HEK293 (cell line): ENCODE measurements around the gene GPSM1.

Experiments used
- CTCF ChIA-PET: fragments of 350-600 bp; formaldehyde crosslinking; extraction: SDS; loops from one replicate; lab custom pipeline; 2021; ENCODE audit warnings: antibody characterized with exemption; lab: Yijun Ruan, JAX
- POLR2A ChIA-PET: fragments of 300-600 bp; formaldehyde crosslinking; extraction: SDS; loops from one replicate; lab custom pipeline; 2020; ENCODE audit warnings: antibody characterized with exemption, inconsistent platforms; lab: Yijun Ruan, JAX
- H3K27ac ChIP-seq: fragments of 200-500 bp; sonication (Bioruptor generic); 2 replicates; pipeline ENCODE4 v1.5.1; 2014; ENCODE audit warnings: low read depth, low read length, control low read depth, inconsistent platforms; ENCODE audit errors: extremely low read depth
- H3K36me3 ChIP-seq, 2 experiments: fragments of 200-500 bp in 1 of 2; sonication (Bioruptor generic) in 1 of 2; 1 replicate in 1 of 2; 2 replicates in 1 of 2; pipeline ENCODE4 v1.5.1; 2014 to 2017; ENCODE audit warnings: inconsistent platforms in 2 of 2, low read length in 2 of 2; ENCODE audit not compliant: control insufficient read depth in 2 of 2, insufficient read depth in 1 of 2
- H3K4me1 ChIP-seq: fragments of 200-500 bp; sonication (Bioruptor generic); 2 replicates; pipeline ENCODE4 v1.5.1; 2014; ENCODE audit warnings: mild to moderate bottlenecking, low read length, inconsistent platforms; ENCODE audit not compliant: control insufficient read depth, insufficient read depth
- H3K4me3 ChIP-seq: 2 replicates; pipeline ENCODE4 v1.5.1; 2011; ENCODE audit warnings: low read depth, mild to moderate bottlenecking, control low read depth, low read length, moderate library complexity
- H3K9me3 ChIP-seq: fragments of 200-500 bp; sonication (Bioruptor generic); 2 replicates; pipeline ENCODE4 v1.5.1; 2014; ENCODE audit warnings: low read depth, low read length, inconsistent platforms; ENCODE audit not compliant: control insufficient read depth, insufficient read depth
- EGR2 ChIP-seq: fragments of 450-650 bp; formaldehyde crosslinking; IDR thresholded peaks from 2 replicates; pipeline ENCODE4 v1.5.1; 2016; ENCODE audit warnings: low read depth, missing biosample characterization, missing genetic modification characterization
- KLF10 ChIP-seq: fragments of 450-650 bp; IDR thresholded peaks from 2 replicates; pipeline ENCODE4 v1.5.1; 2018; ENCODE audit warnings: missing biosample characterization, mild to moderate bottlenecking, missing genetic modification characterization
- KLF7 ChIP-seq: fragments of 450-650 bp; formaldehyde crosslinking; IDR thresholded peaks from 2 replicates; pipeline ENCODE4 v1.5.1; 2016; ENCODE audit warnings: missing biosample characterization, missing genetic modification characterization, borderline replicate concordance
- PRDM1 ChIP-seq: fragments of 450-650 bp; formaldehyde crosslinking; IDR thresholded peaks from 2 replicates; pipeline ENCODE4; 2016; ENCODE audit warnings: missing biosample characterization, missing genetic modification characterization
- SETDB1 ChIP-seq: IDR thresholded peaks from one replicate; pipeline ENCODE4 v1.6.1; 2017; ENCODE audit warnings: mild to moderate bottlenecking, low read length, moderate library complexity, mixed read lengths; ENCODE audit not compliant: insufficient read length
- ZBTB17 ChIP-seq: fragments of 450-650 bp; formaldehyde crosslinking; IDR thresholded peaks from 2 replicates; pipeline ENCODE4 v1.5.1; 2016; ENCODE audit warnings: missing biosample characterization, missing genetic modification characterization
- ZEB2 ChIP-seq: fragments of 450-650 bp; formaldehyde crosslinking; IDR thresholded peaks from 2 replicates; pipeline ENCODE4 v1.5.1; 2016; ENCODE audit warnings: missing biosample characterization, missing genetic modification characterization
- ZNF10 ChIP-seq: fragments of 450-650 bp; formaldehyde crosslinking; IDR thresholded peaks from 2 replicates; pipeline ENCODE4 v1.5.1; 2017; ENCODE audit warnings: missing biosample characterization, missing genetic modification characterization
- ZNF138 ChIP-seq: fragments of 450-650 bp; formaldehyde crosslinking; IDR thresholded peaks from 2 replicates; pipeline ENCODE4 v1.5.1; 2016; ENCODE audit warnings: missing biosample characterization, missing genetic modification characterization, borderline replicate concordance
- ZNF174 ChIP-seq: fragments of 450-650 bp; formaldehyde crosslinking; IDR thresholded peaks from 2 replicates; pipeline ENCODE4 v1.5.0; 2017; ENCODE audit warnings: missing biosample characterization, mild to moderate bottlenecking, missing genetic modification characterization
- ZNF2 ChIP-seq: fragments of 450-650 bp; formaldehyde crosslinking; IDR thresholded peaks from 2 replicates; pipeline ENCODE4 v1.5.1; 2016; ENCODE audit warnings: missing biosample characterization, missing genetic modification characterization
- ZNF248 ChIP-seq: fragments of 450-650 bp; formaldehyde crosslinking; IDR thresholded peaks from 2 replicates; pipeline ENCODE4 v1.5.1; 2017; ENCODE audit warnings: missing biosample characterization, missing genetic modification characterization
- ZNF416 ChIP-seq: fragments of 450-650 bp; formaldehyde crosslinking; IDR thresholded peaks from 2 replicates; pipeline ENCODE4 v1.5.1; 2016; ENCODE audit warnings: missing biosample characterization, missing genetic modification characterization
- ZNF521 ChIP-seq: fragments of 450-650 bp; formaldehyde crosslinking; IDR thresholded peaks from 2 replicates; pipeline ENCODE4 v1.5.1; 2017; ENCODE audit warnings: missing biosample characterization, mild to moderate bottlenecking, missing genetic modification characterization
- ZNF610 ChIP-seq: fragments of 450-650 bp; formaldehyde crosslinking; IDR thresholded peaks from 2 replicates; pipeline ENCODE4 v1.5.1; 2016; ENCODE audit warnings: missing biosample characterization, missing genetic modification characterization, borderline replicate concordance
- ZNF677 ChIP-seq: fragments of 450-650 bp; IDR thresholded peaks from 2 replicates; pipeline ENCODE4 v1.5.0; 2018; ENCODE audit warnings: missing biosample characterization, mild to moderate bottlenecking, missing genetic modification characterization, moderate library complexity
- ZNF792 ChIP-seq: fragments of 450-650 bp; formaldehyde crosslinking; IDR thresholded peaks from 2 replicates; pipeline ENCODE4 v1.5.1; 2016; ENCODE audit warnings: missing biosample characterization, missing genetic modification characterization
- ZSCAN16 ChIP-seq: fragments of 450-650 bp; formaldehyde crosslinking; IDR thresholded peaks from 2 replicates; pipeline ENCODE4 v1.5.1; 2016; ENCODE audit warnings: missing biosample characterization, missing genetic modification characterization
- TF ChIP-seq, protein P1 (sequence below): fragments of 450-650 bp; formaldehyde crosslinking; conservative IDR thresholded peaks from 2 replicates; pipeline ENCODE4 v1.5.1; 2016; ENCODE audit warnings: low read depth, missing biosample characterization, missing genetic modification characterization
- TF ChIP-seq, protein P2 (sequence below): fragments of 450-650 bp; formaldehyde crosslinking; IDR thresholded peaks from 2 replicates; pipeline ENCODE4 v1.5.1; 2016; ENCODE audit warnings: missing biosample characterization, missing genetic modification characterization
- TF ChIP-seq, protein P3 (sequence below): fragments of 450-650 bp; formaldehyde crosslinking; IDR thresholded peaks from 2 replicates; pipeline ENCODE4 v1.5.1; 2016; ENCODE audit warnings: missing biosample characterization, missing genetic modification characterization
- TF ChIP-seq, protein P4 (sequence below): fragments of 450-650 bp; formaldehyde crosslinking; IDR thresholded peaks from 2 replicates; pipeline ENCODE4 v1.5.1; 2016; ENCODE audit warnings: missing biosample characterization, missing genetic modification characterization
- TF ChIP-seq, protein P5 (sequence below): fragments of 450-650 bp; formaldehyde crosslinking; IDR thresholded peaks from 2 replicates; pipeline ENCODE4 v1.5.1; 2016; ENCODE audit warnings: missing biosample characterization, missing genetic modification characterization
- TF ChIP-seq, protein P6 (sequence below): fragments of 450-650 bp; formaldehyde crosslinking; IDR thresholded peaks from 2 replicates; pipeline ENCODE4 v1.5.1; 2016; ENCODE audit warnings: missing biosample characterization, missing genetic modification characterization

The GPSM1 gene

DNA sequence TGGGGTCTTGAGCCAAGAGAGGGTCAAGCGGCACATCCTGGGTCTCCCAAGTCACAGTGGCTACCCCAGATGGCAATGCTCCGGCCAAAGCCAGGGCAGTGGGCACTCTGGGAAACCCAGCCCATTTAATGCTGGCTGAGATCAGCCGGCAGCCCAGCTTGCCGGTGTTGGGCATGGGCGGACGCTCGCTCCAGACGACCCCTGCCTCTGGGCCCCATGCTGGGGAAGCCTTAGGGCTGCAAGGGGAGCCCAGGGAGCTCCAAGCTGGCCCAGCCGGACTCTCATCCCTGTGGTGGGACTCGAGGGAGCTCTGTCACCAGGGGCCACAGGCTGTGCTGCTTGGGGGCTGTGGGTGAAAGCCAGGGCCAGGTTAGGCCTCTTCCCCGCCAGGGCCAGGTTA is 52.1 kb downstream of the GPSM1 start:
- POLR2A ChIA-PET = interaction anchor here (0.5 to 1.3 kb wide), 4 partner anchors 10 to 37 kb away, joined by 3 to 4 read pairs (median 4); no protein-coding TSS in a partner anchor

DNA sequence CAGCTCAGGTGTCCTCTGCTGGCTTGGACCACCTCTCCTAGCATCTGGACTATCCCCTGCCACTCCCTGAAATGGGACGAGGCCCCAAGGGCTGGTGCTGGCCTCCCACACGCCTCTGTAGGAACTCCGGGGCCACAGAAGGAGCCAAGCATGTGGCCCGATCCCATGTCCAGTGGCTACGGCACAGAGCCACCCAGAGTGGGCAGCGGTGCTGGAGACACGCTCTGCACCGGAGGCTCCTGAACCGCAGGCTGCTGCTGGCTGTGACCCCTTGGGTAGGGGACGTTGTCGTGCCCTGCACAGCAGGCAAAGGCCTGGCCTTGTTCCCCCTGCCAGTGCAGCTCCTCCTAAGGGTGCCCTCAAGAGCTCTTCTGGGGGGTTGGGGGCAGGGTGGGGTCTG is 52.6 kb downstream of the GPSM1 start:
- ChIA-PET CTCF (interaction anchor here (1.0 kb wide), 1 partner anchor 21 kb away, joined by 3 read pairs; no protein-coding TSS in a partner anchor), POLR2A (interaction anchor here (0.5 to 1.3 kb wide), 4 partner anchors 10 to 38 kb away, joined by 3 to 4 read pairs (median 4); no protein-coding TSS in a partner anchor)
- Histone ChIP-seq H3K27ac (no peak overlapping the region), H3K36me3 (peaks cover 3 to 98% of the 10 kb centered on the region in 2 experiments), H3K4me1 (no peaks in the 10 kb centered on the region), H3K9me3 (no peaks in the 10 kb centered on the region), H3K4me3 (no peak overlapping the region)
- TF ChIP-seq PRDM1 (tag by site-specific recombination) (no peak), KLF7 (tag by site-specific recombination) (no peak), ZNF416 (tag by site-specific recombination) (no peak), ZNF10 (tag by site-specific recombination) (no peak), ZNF792 (no peak), ZNF677 (no peak), ZSCAN16 (tag by site-specific recombination) (no peak), ZBTB17 (tag by site-specific recombination) (no peak), ZNF2 (no peak), ZNF174 (tag by site-specific recombination) (no peak), EGR2 (tag by site-specific recombination) (no peak)
- TF ChIP-seq, protein P1, sequence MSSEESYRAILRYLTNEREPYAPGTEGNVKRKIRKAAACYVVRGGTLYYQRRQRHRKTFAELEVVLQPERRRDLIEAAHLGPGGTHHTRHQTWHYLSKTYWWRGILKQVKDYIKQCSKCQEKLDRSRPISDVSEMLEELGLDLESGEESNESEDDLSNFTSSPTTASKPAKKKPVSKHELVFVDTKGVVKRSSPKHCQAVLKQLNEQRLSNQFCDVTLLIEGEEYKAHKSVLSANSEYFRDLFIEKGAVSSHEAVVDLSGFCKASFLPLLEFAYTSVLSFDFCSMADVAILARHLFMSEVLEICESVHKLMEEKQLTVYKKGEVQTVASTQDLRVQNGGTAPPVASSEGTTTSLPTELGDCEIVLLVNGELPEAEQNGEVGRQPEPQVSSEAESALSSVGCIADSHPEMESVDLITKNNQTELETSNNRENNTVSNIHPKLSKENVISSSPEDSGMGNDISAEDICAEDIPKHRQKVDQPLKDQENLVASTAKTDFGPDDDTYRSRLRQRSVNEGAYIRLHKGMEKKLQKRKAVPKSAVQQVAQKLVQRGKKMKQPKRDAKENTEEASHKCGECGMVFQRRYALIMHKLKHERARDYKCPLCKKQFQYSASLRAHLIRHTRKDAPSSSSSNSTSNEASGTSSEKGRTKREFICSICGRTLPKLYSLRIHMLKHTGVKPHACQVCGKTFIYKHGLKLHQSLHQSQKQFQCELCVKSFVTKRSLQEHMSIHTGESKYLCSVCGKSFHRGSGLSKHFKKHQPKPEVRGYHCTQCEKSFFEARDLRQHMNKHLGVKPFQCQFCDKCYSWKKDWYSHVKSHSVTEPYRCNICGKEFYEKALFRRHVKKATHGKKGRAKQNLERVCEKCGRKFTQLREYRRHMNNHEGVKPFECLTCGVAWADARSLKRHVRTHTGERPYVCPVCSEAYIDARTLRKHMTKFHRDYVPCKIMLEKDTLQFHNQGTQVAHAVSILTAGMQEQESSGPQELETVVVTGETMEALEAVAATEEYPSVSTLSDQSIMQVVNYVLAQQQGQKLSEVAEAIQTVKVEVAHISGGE (tag by site-specific recombination) = no peak
- TF ChIP-seq, protein P2, sequence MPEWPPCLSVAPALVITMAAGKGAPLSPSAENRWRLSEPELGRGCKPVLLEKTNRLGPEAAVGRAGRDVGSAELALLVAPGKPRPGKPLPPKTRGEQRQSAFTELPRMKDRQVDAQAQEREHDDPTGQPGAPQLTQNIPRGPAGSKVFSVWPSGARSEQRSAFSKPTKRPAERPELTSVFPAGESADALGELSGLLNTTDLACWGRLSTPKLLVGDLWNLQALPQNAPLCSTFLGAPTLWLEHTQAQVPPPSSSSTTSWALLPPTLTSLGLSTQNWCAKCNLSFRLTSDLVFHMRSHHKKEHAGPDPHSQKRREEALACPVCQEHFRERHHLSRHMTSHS (tag by site-specific recombination) = no peak

More for the DNA sequence above, 52.1 kb downstream of the GPSM1 start:
- H3K4me1 ChIP-seq = no peaks in the 10 kb centered on the region
- no peak overlapping the region for H3K4me3 ChIP-seq
- H3K27ac ChIP-seq = no peak overlapping the region
- H3K36me3 ChIP-seq = peaks cover 0 to 97% of the 10 kb centered on the region in 2 experiments; a peak in 2 of 3 replicates
- H3K9me3 ChIP-seq = no peaks in the 10 kb centered on the region
- CTCF ChIA-PET = interaction anchor here (1.0 kb wide), 1 partner anchor 22 kb away, joined by 3 read pairs; no protein-coding TSS in a partner anchor
- no peak for TF ChIP-seq ZNF248 (tag by site-specific recombination)
- no peak for TF ChIP-seq ZEB2 (tag by site-specific recombination)
- TF ChIP-seq, protein P3, sequence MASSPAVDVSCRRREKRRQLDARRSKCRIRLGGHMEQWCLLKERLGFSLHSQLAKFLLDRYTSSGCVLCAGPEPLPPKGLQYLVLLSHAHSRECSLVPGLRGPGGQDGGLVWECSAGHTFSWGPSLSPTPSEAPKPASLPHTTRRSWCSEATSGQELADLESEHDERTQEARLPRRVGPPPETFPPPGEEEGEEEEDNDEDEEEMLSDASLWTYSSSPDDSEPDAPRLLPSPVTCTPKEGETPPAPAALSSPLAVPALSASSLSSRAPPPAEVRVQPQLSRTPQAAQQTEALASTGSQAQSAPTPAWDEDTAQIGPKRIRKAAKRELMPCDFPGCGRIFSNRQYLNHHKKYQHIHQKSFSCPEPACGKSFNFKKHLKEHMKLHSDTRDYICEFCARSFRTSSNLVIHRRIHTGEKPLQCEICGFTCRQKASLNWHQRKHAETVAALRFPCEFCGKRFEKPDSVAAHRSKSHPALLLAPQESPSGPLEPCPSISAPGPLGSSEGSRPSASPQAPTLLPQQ (tag by site-specific recombination) = no peak
- no peak for TF ChIP-seq ZNF610 (tag by site-specific recombination)
- TF ChIP-seq SETDB1 = no peak
- TF ChIP-seq ZNF10 (tag by site-specific recombination) = no peak
- TF ChIP-seq KLF10 (tag by site-specific recombination) = no peak
- no peak for TF ChIP-seq ZNF521 (tag by site-specific recombination)
- no peak for TF ChIP-seq ZNF138 (tag by site-specific recombination)
- TF ChIP-seq, protein P4, sequence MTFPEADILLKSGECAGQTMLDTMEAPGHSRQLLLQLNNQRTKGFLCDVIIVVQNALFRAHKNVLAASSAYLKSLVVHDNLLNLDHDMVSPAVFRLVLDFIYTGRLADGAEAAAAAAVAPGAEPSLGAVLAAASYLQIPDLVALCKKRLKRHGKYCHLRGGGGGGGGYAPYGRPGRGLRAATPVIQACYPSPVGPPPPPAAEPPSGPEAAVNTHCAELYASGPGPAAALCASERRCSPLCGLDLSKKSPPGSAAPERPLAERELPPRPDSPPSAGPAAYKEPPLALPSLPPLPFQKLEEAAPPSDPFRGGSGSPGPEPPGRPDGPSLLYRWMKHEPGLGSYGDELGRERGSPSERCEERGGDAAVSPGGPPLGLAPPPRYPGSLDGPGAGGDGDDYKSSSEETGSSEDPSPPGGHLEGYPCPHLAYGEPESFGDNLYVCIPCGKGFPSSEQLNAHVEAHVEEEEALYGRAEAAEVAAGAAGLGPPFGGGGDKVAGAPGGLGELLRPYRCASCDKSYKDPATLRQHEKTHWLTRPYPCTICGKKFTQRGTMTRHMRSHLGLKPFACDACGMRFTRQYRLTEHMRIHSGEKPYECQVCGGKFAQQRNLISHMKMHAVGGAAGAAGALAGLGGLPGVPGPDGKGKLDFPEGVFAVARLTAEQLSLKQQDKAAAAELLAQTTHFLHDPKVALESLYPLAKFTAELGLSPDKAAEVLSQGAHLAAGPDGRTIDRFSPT (tag by site-specific recombination) = no peak
- TF ChIP-seq, protein P5, sequence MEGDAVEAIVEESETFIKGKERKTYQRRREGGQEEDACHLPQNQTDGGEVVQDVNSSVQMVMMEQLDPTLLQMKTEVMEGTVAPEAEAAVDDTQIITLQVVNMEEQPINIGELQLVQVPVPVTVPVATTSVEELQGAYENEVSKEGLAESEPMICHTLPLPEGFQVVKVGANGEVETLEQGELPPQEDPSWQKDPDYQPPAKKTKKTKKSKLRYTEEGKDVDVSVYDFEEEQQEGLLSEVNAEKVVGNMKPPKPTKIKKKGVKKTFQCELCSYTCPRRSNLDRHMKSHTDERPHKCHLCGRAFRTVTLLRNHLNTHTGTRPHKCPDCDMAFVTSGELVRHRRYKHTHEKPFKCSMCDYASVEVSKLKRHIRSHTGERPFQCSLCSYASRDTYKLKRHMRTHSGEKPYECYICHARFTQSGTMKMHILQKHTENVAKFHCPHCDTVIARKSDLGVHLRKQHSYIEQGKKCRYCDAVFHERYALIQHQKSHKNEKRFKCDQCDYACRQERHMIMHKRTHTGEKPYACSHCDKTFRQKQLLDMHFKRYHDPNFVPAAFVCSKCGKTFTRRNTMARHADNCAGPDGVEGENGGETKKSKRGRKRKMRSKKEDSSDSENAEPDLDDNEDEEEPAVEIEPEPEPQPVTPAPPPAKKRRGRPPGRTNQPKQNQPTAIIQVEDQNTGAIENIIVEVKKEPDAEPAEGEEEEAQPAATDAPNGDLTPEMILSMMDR (tag by site-specific recombination) = no peak
- TF ChIP-seq, protein P6, sequence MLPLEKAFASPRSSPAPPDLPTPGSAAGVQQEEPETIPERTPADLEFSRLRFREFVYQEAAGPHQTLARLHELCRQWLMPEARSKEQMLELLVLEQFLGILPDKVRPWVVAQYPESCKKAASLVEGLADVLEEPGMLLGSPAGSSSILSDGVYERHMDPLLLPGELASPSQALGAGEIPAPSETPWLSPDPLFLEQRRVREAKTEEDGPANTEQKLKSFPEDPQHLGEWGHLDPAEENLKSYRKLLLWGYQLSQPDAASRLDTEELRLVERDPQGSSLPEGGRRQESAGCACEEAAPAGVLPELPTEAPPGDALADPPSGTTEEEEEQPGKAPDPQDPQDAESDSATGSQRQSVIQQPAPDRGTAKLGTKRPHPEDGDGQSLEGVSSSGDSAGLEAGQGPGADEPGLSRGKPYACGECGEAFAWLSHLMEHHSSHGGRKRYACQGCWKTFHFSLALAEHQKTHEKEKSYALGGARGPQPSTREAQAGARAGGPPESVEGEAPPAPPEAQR (tag by site-specific recombination) = no peak
